Measurements from ENCODE around the gene ME2. TPM values are rescaled to one million over a fixed set of nuclear protein-coding genes. Genes with fewer than 3 reads are reported as not detected.
A peak's percentile ranks its signal among the peaks of the same experiment; 100 is the strongest.
"Not testable (repeated sequence)": the region's sequence is repeated elsewhere in the genome, so short reads cannot be mapped to it uniquely, and the experiment has no call there.

The ME2 gene
- total RNA-seq, 1 experiment from 2014 or later, result 39.0 TPM

- DNase-seq (ENCODE audit: low read depth), result peak; percentile 76
Measured at GRCh38 chr18:50973367-50974126, 94.6 kb downstream of the ME2 start.

- DNase-seq (ENCODE audit: low read depth), result no peak
Measured at GRCh38 chr18:50977037-50977760, 98.3 kb downstream of the ME2 start.

GRCh38 chr18:50981381-50981780 lies 102.5 kb downstream of the ME2 start:
- no peak for DNase-seq (ENCODE audit: low read depth)

GRCh38 chr18:50982086-50982801 lies 103.3 kb downstream of the ME2 start:
- no peak for DNase-seq (ENCODE audit: low read depth)

GRCh38 chr18:50982802-50983179 lies 103.9 kb downstream of the ME2 start:
- DNase-seq (ENCODE audit: low read depth), result peak; percentile 41

GRCh38 chr18:50986360-50987087 lies 107.6 kb downstream of the ME2 start:
- peak; percentile 69 for DNase-seq (ENCODE audit: low read depth)

- DNase-seq (ENCODE audit: low read depth), result no peak
Measured at GRCh38 chr18:50987261-50987660, 108.3 kb downstream of the ME2 start.

GRCh38 chr18:50989711-50990110 lies 110.8 kb downstream of the ME2 start:
- DNase-seq (ENCODE audit: low read depth), result no peak

GRCh38 chr18:50992351-50992762 lies 113.4 kb downstream of the ME2 start:
- peak; percentile 19 for DNase-seq (ENCODE audit: low read depth)

GRCh38 chr18:50994031-50994430 lies 115.1 kb downstream of the ME2 start:
- no peak for DNase-seq (ENCODE audit: low read depth)

GRCh38 chr18:51003174-51003573 lies 124.3 kb downstream of the ME2 start:
- not testable (repeated sequence) for DNase-seq (ENCODE audit: low read depth)

Other genes with a start within 250 kb of the ME2 start
- not detected in 2 replicates for gene MRO, start 59.1 kb upstream of the ME2 start, total RNA-seq (2014; rRNA removed)
- 4.9 and 6.7 TPM in 2 replicates for gene ELAC1, start 88.9 kb downstream of the ME2 start, total RNA-seq (2014; rRNA removed)
- gene SMAD4, start 151.1 kb downstream of the ME2 start, total RNA-seq (2014; rRNA removed), result 87.8 and 97.5 TPM in 2 replicates